Right ventricle myocardium inferior (tissue), 1 donor: ENCODE data around the gene SPATA24. TPM values are rescaled to one million over a fixed set of nuclear protein-coding genes. Genes with fewer than 3 reads are reported as not detected.
A peak's percentile ranks its signal among the peaks of the same experiment; 100 is the strongest.
"Not testable (repeated sequence)": the region's sequence is repeated elsewhere in the genome, so short reads cannot be mapped to it uniquely, and the experiment has no call there.

Source experiments
- ATAC-seq: fragments of 200-7000 bp; cut with Tn5 transposase; one replicate; pipeline ENCODE4 v1.9.1; 2020; ENCODE audit warnings: mild to moderate bottlenecking, moderate library complexity
- DNase-seq: peaks from one replicate; pipeline ENCODE4 v3.0.0; 2021; ENCODE audit errors: missing footprints
- intact Hi-C: fragments of 100-400 bp; cut with DNase I; formaldehyde crosslinking; loops from one replicate; pipeline ENCODE4 v1.11.0; 2022
- total RNA-seq: library from RNA; stranded (reverse); fragmentation: NEBNext Ultra II Directional; extraction: Animal tissue kit (Norgen Biotek cat#: 25700); gene quantifications from one replicate; pipeline ENCODE4 v1.2.1, GENCODE V29; 2021
- donor health status: DM: no; HTN: yes; CAD: no; lungs with severe emphysema.

Gene SPATA24
- total RNA-seq, 1 donor from 2014 or later: 17.2 TPM

GRCh38 chr5:139371482-139372435 is 32.1 kb downstream of the SPATA24 start:
- peak; percentile 23 for ATAC-seq
- intact Hi-C loops: loop anchor here (2.0 kb wide), 1 partner anchor 19 kb away; no protein-coding TSS in a partner anchor
- DNase-seq: no peak

- intact Hi-C loops: no loop called here
- DNase-seq (no peak), ATAC-seq (no peak)
Observed at GRCh38 chr5:139369181-139369580, 34.7 kb downstream of the SPATA24 start.

- intact Hi-C loops: no loop called here
- ATAC-seq (no peak), DNase-seq (no peak)
Observed at GRCh38 chr5:139368613-139369012, 35.3 kb downstream of the SPATA24 start.

GRCh38 chr5:139364466-139364865 is 39.4 kb downstream of the SPATA24 start:
- DNase-seq: no peak
- no peak for ATAC-seq
- intact Hi-C loops: no loop called here

GRCh38 chr5:139363937-139364336 is 40.0 kb downstream of the SPATA24 start:
- intact Hi-C loops: no loop called here
- DNase-seq: no peak
- ATAC-seq: no peak

- ATAC-seq: no peak
- DNase-seq: no peak
- intact Hi-C loops: no loop called here
Observed at GRCh38 chr5:139361835-139362429, 42.0 kb downstream of the SPATA24 start.

GRCh38 chr5:139360384-139360783 is 43.5 kb downstream of the SPATA24 start:
- ATAC-seq (no peak), DNase-seq (no peak)
- intact Hi-C loops: no loop called here

- ATAC-seq: no peak
- intact Hi-C loops: no loop called here
- no peak for DNase-seq
Observed at GRCh38 chr5:139358064-139358463, 45.8 kb downstream of the SPATA24 start.

- ATAC-seq, intact Hi-C loops, DNase-seq: not testable (repeated sequence)
Observed at GRCh38 chr5:139355900-139356299, 48.0 kb downstream of the SPATA24 start.

GRCh38 chr5:139354186-139354585 is 49.7 kb downstream of the SPATA24 start:
- DNase-seq: no peak
- intact Hi-C loops: no loop called here
- ATAC-seq: no peak

GRCh38 chr5:139347863-139348262 is 56.0 kb downstream of the SPATA24 start:
- intact Hi-C loops, ATAC-seq, DNase-seq: not testable (repeated sequence)

Other genes with a start within 250 kb of the SPATA24 start
- gene SIL1, start 205.7 kb downstream of the SPATA24 start, total RNA-seq: 46.2 TPM
- 120 TPM for gene MATR3, start 110.3 kb downstream of the SPATA24 start, total RNA-seq
- 144 TPM for gene PAIP2, start 62.2 kb downstream of the SPATA24 start, total RNA-seq
- gene SLC23A1, start 20.8 kb downstream of the SPATA24 start, total RNA-seq: not detected
- 1.2 TPM for gene MZB1, start 14.2 kb downstream of the SPATA24 start, total RNA-seq
- 49.3 TPM for gene PROB1, start 9.0 kb downstream of the SPATA24 start, total RNA-seq
- gene DNAJC18, start 35.4 kb upstream of the SPATA24 start, total RNA-seq: 7.9 TPM
- gene ECSCR, start 58.7 kb upstream of the SPATA24 start, total RNA-seq: 21.4 TPM
- not detected for gene SMIM33, start 66.9 kb upstream of the SPATA24 start, total RNA-seq
- gene STING1, start 78.7 kb upstream of the SPATA24 start, total RNA-seq: 47.2 TPM
- 116 TPM for gene UBE2D2, start 157.2 kb upstream of the SPATA24 start, total RNA-seq
- gene CXXC5, start 244.3 kb upstream of the SPATA24 start, total RNA-seq: 74.1 TPM